ENCODE data around the gene ATPAF1. TPM values are rescaled to one million over a fixed set of nuclear protein-coding genes. Genes with fewer than 3 reads are reported as not detected.

ATPAF1 gene
- total RNA-seq, 1 experiment from 2014 or later, result 123 TPM

DNA sequence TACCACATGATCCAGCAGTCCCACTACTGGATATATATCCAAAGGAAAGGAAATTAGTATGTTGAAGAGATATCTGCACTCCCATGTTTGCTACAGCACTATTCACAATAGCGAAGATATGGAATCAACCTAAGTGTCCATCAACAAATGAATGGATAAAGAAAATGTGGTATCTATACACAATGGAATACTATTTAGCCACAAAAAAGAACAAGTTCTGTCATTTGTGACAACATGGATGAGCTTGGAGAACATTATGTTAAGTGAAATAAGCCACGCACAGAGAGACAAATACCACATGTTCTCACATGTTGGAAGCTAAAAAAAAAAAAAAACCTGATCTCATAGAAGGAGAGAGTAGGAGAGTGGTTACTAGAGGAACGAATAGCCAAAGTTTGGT lies 17.7 kb downstream of the ATPAF1 start:
- DNase-seq (ENCODE audit: low spot score), result no peak

DNA sequence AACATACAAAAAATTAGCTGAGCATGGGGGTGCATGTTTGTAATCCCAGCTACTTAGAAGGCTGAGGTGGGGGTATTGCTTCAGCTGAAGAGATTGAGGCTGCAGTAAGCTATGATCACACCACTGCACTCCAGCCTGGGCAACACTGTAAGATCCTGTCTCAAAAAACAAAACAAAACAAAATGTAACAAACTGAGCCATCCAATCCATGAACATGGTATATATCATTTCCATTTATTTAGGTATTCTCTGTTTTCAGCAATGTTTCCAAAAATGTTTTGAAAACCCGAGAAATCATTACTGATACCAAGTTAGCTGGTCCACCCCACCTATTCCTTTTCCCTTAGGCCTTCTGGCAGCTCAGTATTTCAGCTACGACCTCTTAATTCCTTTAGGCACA lies 18.4 kb downstream of the ATPAF1 start:
- DNase-seq (ENCODE audit: low spot score), result no peak

DNA sequence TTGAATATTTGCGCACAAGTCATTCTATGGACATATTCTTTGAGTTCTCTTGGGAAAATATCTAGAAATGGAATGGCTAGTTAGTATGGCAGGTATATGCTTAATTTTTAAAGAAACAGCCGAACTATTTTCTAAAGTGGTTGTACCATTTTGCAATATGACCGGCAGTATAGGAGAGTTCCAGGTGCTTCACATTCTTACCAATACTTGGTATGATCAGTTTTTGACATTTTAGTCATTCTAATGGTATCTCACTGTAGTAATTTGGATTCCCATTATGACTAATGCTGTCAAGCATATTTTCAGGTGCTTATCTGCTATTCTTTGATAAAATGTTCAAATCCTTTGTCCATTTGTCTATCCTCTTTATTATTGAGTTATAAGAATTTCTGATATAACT lies 20.6 kb downstream of the ATPAF1 start:
- DNase-seq (ENCODE audit: low spot score), result no peak

DNA sequence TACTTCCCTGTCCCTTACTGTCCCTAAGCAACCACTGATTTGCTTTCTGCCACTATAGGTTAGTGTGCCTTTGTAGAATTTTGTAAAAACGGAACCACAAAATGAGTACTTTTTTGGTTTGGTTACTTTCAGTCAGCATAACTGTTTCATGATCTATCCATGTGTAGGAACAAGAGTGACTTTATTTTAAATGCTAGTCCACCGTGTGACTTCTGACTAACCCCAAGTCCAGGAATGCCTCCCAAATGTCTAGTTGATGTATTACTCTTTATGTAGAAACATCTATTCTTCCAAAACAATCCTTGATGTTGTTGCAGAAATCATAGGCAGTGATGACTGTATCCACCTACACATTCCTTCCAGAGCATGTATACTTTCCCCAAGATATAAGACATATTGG lies 21.3 kb downstream of the ATPAF1 start:
- no peak for DNase-seq (ENCODE audit: low spot score)

DNA sequence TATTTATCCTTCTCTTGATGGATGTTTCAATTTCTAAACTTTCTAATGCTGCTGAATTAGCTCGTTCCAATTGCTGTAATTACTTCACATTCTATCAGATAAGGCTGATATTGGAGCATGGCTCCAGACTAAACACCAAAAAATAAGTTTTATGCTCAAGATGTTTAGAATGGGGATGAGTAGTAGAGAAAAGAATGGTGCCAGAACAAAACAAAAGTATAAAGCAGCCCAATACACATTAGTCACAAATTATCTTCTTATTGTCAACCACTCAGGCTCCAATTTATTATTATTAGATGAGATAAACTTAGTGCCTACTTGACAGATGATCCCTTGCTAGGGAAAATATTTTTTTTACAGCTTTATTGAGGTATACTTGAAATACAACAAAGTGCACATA lies 21.8 kb downstream of the ATPAF1 start:
- DNase-seq (ENCODE audit: low spot score), result no peak

DNA sequence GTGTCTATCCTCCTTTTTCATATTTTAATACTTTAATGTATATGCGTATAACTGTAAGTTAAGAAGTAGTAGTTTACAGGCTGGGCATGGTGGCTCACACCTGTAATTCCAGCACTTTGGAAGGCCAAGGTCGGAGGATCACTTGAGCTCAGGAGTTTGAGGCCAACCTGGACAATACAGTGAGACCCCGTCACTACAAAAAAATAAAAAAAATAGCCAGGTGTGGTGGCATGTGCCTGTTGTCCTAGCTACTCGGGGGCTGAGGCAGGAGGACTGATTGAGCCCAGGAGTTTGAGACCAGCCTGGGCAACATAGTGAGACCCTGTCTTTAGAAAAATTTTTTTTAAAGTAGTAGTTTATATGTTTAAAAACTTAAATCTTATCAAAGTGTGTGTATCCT lies 22.3 kb downstream of the ATPAF1 start:
- DNase-seq (ENCODE audit: low spot score), result no peak

DNA sequence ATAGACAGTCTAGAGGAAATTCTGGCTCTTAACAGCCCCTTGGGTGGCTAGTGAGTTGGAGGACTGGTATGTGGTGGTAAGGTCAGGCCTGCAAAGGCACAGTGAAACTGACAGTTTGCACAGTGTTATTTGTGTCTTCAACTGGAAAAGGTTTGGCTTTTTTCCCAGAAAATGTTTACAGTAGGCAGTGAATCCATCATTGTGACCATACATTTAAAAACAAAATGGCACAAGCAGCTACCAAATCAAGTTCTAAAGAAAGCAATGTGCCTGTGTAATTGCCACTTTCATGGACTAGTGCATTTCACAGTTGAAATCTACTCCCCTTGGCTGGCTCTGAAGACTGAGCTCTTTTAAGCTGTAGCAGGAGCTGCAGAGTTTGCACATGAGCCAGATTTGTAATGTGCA lies 24.8 kb downstream of the ATPAF1 start:
- peak; percentile 91 for DNase-seq (ENCODE audit: low spot score)

DNA sequence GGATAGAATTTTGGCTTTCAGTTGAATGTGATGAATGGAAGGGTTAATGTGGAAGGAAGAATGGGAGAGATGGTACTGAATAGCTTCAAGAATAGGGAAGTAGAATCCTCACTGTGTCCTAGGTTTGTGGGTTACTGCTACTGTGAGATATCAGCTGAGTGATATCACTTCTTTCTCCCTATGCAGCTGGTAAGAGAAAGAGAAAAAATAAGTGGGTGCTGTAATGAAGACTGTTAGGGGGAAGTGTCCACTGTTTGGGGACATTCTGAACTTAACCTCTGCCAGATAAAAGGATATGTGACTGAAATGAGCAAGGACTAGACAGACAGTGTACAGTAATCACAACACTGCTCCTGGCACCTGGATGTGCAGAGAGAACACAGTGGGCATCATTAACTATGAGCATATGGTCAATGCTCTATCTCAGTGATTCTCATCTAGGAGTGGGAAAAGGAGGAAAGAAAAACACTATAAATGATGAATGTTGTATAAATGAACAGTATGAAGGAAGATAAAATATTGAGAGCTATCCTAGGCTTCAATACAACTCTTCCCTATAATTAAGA lies 26.0 kb downstream of the ATPAF1 start:
- DNase-seq (ENCODE audit: low spot score), result no peak

DNA sequence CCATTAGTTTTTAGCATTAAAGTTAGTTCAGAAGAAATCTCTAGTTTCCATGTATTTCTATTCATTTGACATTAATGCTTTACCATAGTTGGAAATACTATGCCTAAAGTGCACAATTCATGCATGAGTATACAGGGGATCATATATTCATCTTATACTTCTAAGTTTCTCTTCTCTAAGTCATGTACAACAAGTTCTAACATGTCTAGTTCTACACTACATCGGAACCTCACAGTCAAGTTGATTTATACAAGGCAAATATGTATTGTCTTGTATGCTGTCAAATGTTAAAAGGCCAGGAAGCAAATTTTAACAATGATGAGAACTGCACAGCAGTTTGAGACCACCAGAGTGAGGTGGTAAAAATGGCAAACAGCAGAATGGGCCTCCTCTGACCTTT lies 28.6 kb downstream of the ATPAF1 start:
- no peak for DNase-seq (ENCODE audit: low spot score)

DNA sequence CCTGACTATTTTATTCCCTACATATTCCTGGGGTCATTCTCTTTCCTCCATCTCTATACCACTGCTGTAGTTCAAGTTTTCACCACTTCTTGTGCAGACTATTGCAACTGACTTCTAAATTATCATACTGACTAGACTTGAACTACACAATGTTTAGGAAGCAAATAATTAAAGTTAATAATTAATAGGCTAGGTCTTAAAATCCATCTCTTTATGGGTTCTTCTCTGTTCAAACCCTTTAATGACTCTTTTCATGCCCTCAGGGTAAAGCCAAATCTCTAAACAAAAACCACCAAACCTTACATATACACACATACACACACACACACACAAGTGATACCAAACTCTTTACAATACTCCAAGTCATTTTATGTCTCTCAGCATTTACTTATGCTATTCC lies 29.2 kb downstream of the ATPAF1 start:
- no peak for DNase-seq (ENCODE audit: low spot score)

DNA sequence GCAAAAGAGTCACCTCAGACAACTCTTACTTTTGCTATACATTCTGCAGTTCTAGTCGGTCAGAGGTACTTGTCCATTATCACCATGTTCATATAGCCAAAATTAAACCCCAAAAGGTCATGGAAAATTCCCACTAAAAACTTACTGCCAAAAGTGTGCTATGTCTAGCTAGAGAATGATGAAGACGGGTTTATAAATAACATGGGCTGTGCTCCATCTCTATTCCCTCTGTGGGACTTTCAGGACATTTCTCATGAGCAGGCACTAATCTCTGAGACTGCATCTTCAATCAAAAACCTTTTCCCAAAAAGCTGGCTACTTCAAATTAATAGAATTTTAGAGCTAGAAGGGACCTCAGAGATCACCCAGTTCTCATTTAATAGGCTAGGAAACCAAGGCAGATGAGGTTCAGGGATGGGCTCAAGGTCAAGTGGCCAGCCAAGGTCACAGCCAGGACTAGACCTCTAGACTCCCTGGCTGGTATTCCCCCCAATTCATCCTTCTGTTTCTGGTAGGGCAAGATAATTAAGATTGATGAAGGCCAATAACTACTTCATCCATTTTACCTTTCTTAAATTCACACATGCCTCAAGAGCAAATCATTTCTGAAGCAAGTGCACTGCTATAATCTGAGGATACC lies 30.6 kb downstream of the ATPAF1 start:
- no peak for DNase-seq (ENCODE audit: low spot score)

DNA sequence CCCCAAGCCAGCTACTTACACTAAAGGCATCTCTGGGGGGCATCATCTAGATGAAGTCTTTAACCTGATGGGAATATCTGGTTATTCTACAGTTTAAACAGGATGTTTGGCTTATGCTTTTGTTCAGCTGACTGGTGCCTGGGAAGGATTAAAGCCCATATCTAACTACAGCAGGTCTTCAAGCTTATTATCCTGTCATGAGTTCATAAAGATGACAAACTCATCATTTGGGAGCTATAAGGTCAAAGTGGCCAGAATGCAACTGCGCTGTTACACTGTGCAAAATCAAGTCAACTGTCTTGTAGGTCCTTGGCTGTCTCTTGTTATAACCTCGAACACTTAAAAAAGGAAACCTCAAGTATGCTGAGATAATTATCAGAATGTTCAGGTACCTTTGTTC lies 33.0 kb downstream of the ATPAF1 start:
- no peak for DNase-seq (ENCODE audit: low spot score)

DNA sequence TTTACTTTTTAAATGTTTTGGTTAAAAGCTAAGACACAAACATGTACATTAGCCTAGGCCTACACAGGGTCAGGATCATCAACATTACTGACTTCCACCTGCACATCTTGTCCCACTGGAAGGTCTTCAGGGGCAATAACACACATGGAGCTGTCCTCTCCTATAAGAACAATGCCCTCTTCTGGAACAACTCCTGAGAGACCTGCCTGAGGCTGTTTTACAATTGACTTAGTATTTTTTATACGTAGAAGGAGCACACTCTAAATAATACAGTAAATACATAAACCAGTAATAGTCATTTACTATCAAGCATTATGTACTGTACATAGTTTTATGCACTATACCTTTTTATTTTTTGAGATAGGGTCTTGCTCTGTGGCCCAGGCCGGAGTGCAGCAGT lies 37.4 kb downstream of the ATPAF1 start:
- no peak for DNase-seq (ENCODE audit: low spot score)

DNA sequence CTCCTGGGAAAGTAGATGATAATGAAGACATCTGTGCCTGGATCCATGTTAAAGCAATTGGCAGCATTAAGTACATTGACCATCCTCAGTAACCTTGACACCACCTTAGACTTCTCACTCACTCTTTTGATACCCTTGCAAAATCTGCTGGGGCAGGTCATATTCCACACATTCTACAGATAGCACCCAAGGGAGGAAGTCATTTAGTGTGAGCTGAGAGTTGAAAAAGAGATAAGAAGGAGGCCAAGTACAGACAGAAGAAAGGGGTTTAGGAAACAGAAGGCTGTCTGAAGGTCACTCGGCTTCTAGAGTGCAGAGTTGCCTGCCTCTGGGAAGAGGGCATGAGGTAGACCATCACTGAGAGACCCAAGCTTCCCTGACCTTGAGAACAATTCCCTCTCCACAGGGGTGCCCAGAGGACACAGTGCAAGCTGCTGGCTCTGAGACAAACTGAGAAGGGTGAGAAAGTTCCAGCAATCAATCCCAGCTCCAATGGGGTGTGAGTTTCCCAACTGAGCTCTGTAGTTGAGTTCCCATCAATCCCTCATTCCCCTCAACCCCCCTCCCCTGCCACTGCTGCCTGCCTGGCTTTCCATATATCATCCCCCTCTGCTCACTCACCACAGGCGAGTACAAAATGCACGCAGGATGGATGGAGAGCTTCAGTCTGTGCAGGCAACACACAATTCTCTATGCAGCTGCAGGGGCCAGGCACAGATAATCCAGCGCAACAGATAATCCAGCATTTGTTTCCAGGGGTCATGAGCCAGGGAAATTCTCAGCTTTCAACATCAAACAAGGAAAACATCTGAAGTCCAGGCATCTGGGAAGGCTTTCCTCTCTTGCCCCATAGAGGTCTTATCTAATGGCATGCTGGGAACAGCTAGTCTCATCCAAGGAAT lies 44.2 kb downstream of the ATPAF1 start:
- no peak for DNase-seq (ENCODE audit: low spot score)

DNA sequence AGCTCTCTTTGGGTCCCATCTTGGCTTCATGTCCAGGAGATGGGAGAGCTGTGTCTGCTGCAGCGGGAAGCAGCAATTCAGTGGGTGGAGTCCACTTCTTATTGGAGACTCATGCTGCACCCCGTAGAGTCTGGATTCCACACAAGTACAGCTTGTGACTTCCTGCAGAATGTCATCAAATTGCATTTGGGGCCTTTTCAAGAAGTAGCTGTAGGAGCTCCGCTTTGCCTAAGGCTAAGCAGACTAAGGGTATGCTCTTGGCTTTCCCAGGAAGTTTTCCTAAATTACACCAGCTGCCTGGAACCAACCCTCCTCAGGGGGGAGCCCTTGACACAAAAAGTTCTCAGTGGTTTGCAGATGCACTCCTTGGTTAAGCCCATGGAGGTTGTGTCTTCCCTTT lies 45.8 kb downstream of the ATPAF1 start:
- peak; percentile 61 for DNase-seq (ENCODE audit: low spot score)

DNA sequence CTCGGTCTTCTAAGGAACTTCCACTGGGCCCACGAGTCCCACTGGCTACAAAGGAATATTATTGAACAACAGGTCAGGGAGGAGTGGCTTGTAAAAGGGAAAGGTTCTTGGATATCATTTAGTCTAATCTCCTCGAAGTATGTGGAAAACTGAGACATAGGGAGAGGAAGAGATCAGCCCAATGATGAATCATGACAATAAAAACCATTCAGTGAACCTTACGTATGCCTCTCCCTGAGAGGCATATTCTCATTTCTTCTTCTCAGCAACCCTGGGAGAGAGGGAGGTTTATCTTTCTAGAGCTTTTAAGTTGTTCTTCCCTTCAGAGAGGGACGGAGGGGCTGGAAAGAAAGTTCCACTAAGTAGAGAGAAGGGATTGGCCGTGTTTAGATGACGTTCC lies 46.2 kb downstream of the ATPAF1 start:
- DNase-seq (ENCODE audit: low spot score), result peak; percentile 60

DNA sequence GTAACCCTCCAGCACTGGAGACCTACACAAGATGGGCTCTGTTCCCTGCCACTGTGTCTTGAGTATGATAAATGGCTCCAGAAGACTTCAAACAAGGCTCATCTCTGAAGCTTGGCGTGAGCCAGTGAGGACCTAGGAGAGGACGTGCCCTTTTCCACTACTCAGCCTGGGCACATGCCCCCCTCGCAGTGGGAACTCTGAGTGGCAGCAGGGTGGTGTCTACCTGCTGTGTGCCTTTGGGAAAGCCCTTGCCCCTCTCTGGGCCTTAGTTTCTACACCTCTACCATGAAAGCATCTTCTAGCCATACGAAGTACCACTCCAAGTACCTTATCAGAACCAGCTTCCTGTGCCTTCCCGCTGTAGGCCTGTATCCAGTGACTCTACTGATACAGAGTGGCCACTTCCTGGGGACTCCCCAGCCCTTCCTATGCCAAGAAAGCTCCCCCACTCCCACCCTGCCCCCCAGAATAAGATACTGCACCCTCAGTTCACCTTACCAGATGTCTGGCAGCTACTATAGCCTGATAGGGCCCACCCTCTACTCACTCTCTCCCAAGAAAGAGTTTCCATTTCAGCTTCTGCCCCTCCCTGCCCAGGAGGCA lies 48.4 kb downstream of the ATPAF1 start:
- no peak for DNase-seq (ENCODE audit: low spot score)

DNA sequence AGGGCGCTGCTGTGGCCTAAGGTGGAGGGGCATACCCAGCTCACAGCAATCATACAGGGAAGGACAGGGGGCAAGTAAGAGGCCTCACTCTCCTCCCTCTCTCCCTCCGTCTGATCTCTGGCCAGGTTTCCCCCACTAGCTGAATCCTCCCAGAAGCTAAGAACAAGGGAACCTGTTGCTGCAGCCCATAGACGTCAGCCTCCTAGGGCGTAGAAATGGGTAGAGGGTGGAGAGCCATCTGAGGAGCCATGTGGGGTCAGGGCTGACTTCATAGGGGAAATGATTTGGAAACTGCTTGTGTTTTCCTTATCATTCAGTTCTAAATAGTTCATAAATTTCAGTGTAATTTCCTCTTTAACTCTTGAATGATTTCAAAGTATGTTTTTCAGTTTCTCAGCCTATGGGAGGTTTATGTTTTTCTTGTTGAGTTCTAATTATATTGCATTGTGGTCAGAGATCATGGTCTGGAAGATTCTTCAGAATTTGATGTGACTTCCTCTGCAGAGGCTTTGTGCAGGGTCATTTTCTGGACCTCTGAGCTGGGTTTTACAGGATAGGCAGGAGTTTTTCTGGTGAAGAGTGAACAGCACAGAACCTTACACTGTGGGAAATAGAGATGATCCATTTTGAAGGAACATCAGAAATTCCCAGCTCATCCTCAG lies 49.3 kb downstream of the ATPAF1 start:
- DNase-seq (ENCODE audit: low spot score), result no peak

DNA sequence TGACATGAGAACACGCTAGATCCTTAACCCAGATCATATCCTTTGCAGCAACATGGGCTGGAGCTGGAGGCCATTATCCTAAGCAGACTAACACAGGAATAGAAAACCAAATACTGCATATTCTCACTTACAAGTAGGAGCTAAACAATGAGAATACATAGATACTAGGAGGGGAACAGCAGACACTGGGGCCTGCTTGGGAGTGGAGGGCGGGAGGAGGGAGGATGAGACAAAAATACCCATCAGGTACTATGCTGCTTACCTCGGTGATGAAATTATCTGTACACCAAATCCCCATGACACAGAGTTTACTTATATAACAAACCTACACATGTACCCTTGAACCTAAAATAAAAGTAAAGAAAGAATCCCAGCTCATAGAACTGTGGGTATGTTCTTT lies 50.3 kb downstream of the ATPAF1 start:
- DNase-seq (ENCODE audit: low spot score), result no peak

DNA sequence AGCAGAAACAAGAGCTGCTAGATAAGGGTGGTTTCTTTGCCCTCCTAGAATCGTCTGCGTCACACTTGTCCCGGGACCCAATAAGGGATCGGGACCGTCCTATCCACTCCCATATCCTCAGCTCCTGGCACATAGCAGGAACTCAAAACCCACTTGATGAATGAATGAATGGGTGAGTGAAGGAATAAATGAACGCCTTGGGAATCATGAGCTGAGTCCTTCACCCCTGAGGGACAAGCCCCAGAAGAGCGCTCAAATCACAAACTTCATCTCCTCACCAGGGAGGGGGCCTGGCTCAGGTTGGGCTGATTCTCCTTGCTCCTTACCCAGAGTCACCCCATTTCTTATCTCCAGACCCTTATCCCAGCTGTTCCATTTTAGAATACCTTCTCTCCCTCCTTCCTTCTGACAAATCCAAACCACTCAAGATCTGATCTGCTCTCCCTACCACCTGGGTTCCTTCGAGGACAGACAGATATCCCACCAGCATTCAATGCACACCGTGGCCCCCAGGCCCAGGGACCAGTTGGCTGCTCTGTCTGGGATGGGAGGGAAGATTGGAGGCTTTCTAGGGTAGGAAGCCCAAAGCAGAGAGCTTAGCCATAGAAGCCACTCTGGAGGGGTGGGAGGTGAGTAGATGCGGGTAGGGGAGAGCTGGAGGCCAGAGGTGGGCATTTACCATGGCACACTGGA lies 50.9 kb downstream of the ATPAF1 start:
- DNase-seq (ENCODE audit: low spot score), result no peak

DNA sequence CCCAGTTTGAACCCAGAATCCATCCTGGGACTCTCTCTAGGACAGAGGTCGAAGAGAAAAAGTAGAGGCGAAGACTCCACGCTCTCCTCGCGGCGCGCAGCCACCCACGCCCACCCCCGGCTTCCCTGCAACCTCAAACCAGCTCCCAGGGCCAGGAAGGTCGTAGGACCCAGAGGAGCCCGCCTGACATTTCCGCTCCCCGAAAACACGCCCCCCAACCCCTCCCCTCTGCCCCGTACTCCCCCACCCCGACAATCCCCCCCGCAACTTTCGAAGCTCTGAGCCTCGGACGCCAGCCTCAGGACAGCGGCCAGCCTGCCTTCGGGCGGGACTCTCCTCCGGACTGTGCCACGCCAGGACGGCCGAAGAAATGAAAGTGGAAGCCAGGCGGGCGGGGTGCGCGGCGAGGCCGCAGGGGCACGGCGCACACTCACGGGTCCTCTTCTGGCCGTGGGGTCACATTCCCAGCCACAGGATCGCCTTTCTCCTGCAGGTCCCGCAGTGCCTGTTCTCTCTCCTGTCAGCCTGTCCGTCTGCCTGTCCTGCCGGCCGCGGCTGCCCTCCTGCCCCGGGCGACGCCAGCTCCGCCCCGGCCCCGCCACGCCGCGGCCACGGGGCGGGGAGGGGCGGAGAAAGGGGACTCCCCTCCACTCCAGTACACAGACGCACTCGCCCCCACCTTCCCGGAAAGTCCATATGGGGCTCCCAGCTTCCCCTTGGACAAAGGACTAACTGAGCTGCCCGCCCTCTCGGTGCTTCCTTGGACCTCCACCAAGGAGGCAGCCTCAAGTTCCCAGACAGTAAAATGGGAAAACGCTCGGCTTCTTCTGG lies 51.7 kb downstream of the ATPAF1 start, which contains the start of gene MOB3C:
TSS of gene MOB3C (minus strand) at position 535 of the 831 bp plus-strand sequence. CDS start 3,490 bp downstream, outside the sequence.
- DNase-seq (ENCODE audit: low spot score), result peak; percentile 59

All from A172 (cell line).